Nephron (organoid): ENCODE results near the gene CLTB.

Source experiments
- H3K27ac Mint-ChIP-seq, 3 experiments: 2 replicates each; pipeline ENCODE4 v1.8.0; 2020; ENCODE audit warnings: mixed read lengths in 3 of 3, mild to moderate bottlenecking in 2 of 3, moderate library complexity in 1 of 3
- H3K27me3 Mint-ChIP-seq: 2 replicates; pipeline ENCODE4 v1.8.0; 2021; ENCODE audit warnings: low read depth, mild to moderate bottlenecking, moderate library complexity, mixed read lengths
- H3K36me3 Mint-ChIP-seq: 2 replicates; pipeline ENCODE4 v1.8.0; 2020; ENCODE audit warnings: low read depth, mixed read lengths
- H3K4me1 Mint-ChIP-seq: 2 replicates; pipeline ENCODE4 v1.8.0; 2020; ENCODE audit warnings: mixed read lengths
- H3K4me3 Mint-ChIP-seq, 3 experiments: 2 replicates each; pipeline ENCODE4 v1.8.0; 2020; ENCODE audit warnings: mild to moderate bottlenecking in 3 of 3, mixed read lengths in 3 of 3, moderate library complexity in 2 of 3
- H3K9me3 Mint-ChIP-seq: 2 replicates; pipeline ENCODE4 v1.8.0; 2020; ENCODE audit warnings: mixed read lengths
- TF ChIP-seq, protein P1 (sequence below), 3 experiments: fragments of 200-600 bp; sonication (generic); IDR thresholded peaks; one replicate each; pipeline ENCODE4 v1.5.0; 2021; ENCODE audit warnings: antibody characterized with exemption in 3 of 3; ENCODE audit not compliant: unreplicated experiment in 3 of 3

The CLTB gene

DNA sequence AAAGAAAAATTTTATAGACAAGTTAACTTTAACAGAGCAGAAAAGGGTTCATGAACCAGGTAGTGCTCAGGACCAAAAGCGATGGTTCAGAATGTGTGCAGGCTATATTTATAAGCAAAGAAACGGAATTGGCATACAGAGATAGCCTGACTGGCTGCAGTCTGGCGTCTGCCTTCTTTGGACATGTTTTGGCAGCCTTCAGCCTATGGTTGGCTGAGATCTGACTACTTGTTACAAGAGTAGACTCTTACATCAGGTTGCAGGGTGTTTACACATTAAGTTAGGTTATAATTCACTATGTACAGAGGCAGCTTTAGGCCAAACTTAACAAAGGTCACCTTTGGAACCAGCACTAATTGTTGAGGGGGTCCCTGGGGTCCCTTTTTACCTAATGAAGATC lies 34.9 kb downstream of the CLTB start:
- Mint-ChIP-seq H3K27me3 (no peaks in the 10 kb centered on the region), H3K36me3 (peaks cover 40% of the 10 kb centered on the region), H3K27ac (no peak overlapping the region), H3K4me1 (peaks cover 2% of the 10 kb centered on the region), H3K4me3 (no peak overlapping the region), H3K9me3 (no peaks in the 10 kb centered on the region)
- TF ChIP-seq, protein P1, sequence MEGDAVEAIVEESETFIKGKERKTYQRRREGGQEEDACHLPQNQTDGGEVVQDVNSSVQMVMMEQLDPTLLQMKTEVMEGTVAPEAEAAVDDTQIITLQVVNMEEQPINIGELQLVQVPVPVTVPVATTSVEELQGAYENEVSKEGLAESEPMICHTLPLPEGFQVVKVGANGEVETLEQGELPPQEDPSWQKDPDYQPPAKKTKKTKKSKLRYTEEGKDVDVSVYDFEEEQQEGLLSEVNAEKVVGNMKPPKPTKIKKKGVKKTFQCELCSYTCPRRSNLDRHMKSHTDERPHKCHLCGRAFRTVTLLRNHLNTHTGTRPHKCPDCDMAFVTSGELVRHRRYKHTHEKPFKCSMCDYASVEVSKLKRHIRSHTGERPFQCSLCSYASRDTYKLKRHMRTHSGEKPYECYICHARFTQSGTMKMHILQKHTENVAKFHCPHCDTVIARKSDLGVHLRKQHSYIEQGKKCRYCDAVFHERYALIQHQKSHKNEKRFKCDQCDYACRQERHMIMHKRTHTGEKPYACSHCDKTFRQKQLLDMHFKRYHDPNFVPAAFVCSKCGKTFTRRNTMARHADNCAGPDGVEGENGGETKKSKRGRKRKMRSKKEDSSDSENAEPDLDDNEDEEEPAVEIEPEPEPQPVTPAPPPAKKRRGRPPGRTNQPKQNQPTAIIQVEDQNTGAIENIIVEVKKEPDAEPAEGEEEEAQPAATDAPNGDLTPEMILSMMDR (IDR thresholded peaks at IDR 0.05; ENCODE audit: unreplicated experiment in 3 of 3), result no peak

DNA sequence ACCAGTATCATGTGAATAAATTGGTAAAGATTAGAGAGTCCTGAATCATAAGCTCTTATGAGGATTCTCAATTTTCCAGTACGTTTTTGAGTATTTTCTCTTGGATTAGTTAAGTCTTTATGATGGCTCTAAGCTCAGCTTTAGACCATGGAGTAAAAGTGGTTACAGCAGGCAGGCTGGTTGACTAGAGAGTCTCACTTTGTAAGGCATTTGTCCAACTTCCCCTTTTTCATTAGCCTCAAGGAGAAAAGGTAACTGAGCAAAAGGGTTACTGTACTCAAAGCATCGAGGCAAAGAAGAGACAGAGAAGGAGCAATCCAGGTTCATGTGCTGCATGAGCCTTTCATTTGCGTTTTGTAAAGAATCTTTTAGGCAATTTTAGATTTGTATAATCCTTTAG lies 36.5 kb downstream of the CLTB start:
- TF ChIP-seq, protein P1 (IDR thresholded peaks at IDR 0.05; ENCODE audit: unreplicated experiment in 3 of 3), result no peak
- no peak overlapping the region for H3K27ac Mint-ChIP-seq
- H3K4me1 Mint-ChIP-seq, result no peaks in the 10 kb centered on the region
- H3K36me3 Mint-ChIP-seq, result peaks cover 28% of the 10 kb centered on the region
- no peaks in the 10 kb centered on the region for H3K27me3 Mint-ChIP-seq
- no peak overlapping the region for H3K4me3 Mint-ChIP-seq
- no peaks in the 10 kb centered on the region for H3K9me3 Mint-ChIP-seq

DNA sequence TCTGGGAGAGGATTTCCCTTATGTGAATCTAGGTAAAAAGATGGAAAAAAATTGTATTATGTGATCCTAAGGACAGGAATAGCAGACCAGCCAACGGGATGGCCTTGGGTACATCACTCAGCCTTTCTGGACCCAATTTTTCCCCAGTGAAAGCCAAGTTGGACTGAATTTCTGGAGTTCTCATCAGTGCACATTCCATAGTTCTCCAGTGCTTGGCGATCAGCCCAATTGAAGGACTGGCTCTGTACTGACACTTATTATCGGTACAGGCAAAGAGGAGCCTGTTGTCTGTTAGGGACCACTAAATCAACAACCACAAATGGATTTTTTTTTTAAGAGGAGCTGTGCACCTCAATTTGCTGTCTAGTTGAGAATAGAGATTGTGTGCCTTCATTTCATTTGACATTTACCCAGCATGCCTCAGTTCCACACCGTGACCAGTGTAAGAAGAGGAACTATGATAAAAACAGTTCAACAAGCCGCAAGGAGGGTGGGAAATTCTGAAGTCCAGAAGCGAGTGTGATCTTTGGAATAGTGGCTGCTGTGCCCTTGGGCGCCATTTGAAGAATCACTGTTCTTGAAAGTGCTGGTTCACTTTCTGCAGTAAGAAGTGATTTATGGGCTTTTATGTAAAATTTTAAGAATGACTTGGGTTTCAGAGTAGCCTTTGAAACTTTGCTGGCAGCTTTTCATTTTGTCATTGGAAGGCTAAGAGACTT lies 43.1 kb downstream of the CLTB start:
- no peak overlapping the region for H3K4me3 Mint-ChIP-seq
- no peaks in the 10 kb centered on the region for H3K4me1 Mint-ChIP-seq
- no peaks in the 10 kb centered on the region for H3K9me3 Mint-ChIP-seq
- no peak overlapping the region for H3K27ac Mint-ChIP-seq
- H3K36me3 Mint-ChIP-seq, result peaks cover 24% of the 10 kb centered on the region
- TF ChIP-seq, protein P1 (IDR thresholded peaks at IDR 0.05; ENCODE audit: unreplicated experiment in 3 of 3), result no peak
- H3K27me3 Mint-ChIP-seq, result no peaks in the 10 kb centered on the region

DNA sequence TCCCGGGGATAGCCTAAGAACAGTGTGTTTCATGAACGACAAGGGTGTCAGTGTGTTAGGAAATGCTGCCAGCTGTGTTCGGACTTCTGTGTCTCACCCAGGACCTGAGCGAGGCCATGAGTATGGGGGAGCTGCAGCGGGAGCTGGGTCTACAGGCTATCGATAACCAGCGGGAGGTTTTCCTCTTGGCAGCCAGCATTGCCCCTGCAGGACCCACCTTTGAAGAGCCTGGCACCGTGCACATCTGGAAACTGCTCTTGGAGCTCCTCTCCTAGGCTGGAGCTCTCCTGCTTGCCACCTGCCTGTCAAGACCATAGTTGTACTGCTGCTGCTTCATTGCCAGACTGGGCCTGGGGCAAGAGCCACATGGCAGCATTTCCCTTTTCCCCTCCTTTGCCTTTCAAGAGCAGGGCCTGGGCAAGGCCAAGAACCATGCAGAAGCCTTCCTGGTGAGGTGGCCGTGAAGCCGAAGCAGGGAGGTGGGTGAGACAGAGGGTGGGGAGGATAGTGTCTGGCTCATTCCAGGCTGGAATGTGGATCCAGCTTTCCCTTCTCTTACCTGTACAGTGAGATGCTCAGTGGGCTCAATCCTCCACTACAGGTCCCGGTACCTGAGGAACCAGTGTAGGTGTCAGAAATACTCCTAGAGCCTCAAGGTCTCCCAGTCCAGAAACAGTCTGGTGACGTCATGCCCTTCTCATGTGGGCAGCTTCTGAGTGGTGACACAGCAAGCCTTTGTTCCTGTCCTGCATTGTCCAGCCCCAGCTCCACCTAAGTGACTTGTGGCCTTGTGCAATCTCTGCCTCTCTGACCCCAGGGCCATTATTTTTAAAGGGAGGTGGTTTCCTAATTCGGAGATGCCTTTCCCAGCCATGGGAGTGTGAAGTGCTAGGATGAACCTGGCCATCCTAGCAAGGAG lies 44.5 kb downstream of the CLTB start:
- Mint-ChIP-seq H3K36me3 (peaks cover 36% of the 10 kb centered on the region), H3K9me3 (no peaks in the 10 kb centered on the region), H3K4me1 (peaks cover 8% of the 10 kb centered on the region), H3K27ac (no peak overlapping the region), H3K4me3 (no peak overlapping the region), H3K27me3 (no peaks in the 10 kb centered on the region)
- TF ChIP-seq, protein P1 (IDR thresholded peaks at IDR 0.05; ENCODE audit: unreplicated experiment in 3 of 3), result no peak

DNA sequence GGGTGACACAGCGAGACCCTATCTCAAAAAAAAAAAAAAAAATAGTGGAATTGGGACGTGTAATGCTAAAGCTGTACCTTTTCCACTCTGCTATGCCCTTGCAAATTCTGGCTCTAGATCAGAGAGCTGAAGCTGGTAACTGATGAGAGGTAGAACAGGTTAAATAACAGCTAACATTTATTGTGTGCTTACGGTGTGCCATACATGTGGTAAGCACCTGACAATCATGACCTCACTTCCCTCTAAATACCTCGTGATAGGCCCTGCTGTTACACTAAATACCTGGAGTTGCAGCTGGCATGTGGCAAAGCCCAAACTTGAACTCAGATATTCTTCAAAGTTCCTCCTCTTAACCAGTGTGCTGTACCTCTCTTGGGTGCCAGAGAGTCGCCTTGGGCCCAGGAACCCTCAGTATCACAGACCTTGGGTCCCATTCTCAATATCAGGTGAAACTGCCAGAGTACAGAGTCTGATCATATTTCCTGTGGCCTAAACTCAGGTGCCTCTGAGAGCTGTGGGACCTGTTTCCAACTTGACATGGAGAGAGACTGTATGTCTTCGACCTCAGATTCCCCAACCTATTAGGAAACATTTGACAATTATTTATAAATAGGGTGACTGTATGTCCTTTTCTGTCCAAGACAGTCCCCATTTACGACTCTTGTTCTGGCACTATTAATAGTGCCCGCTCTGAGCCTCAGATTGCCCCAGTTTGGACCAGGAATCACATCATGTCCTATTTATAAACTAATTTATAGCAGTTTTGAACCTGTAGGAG lies 46.2 kb downstream of the CLTB start:
- Mint-ChIP-seq H3K9me3 (no peaks in the 10 kb centered on the region), H3K36me3 (peaks cover 38% of the 10 kb centered on the region), H3K27ac (no peak overlapping the region), H3K4me3 (peak overlapping the region in 1 of 3 experiments; percentile 32), H3K4me1 (peaks cover 8% of the 10 kb centered on the region), H3K27me3 (no peaks in the 10 kb centered on the region)
- TF ChIP-seq, protein P1 (IDR thresholded peaks at IDR 0.05; ENCODE audit: unreplicated experiment in 3 of 3), result no peak
